ENCODE measurements around the gene TICAM2. TPM values are rescaled to one million over a fixed set of nuclear protein-coding genes. Genes with fewer than 3 reads are reported as not detected.

Gene TICAM2
- total and polyA plus RNA-seq, 8 donors, result 1.4 to 9.9 (median 2.4) TPM; not detected in 3

DNA sequence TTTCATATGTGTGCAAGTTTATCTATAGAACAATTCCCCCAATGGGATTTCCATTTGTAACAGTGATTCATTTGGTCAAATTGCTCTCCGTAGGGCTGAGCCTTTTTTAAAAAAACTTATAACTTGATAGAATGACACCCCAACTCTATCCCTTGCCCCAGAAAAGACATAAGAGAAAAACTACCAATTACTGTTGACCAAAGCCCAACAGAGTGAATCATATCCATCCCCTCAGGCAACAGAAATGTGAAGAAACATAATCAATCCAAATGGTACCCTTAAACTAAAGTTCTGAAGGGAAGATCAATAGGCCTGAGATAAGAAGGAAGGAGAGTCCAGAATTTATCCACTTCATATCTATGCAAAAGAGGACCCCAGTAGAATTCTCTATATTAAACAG lies 17.8 kb downstream of the TICAM2 start:
- Histone ChIP-seq H3K4me3 (no peak overlapping the region), H3K9me3 (no peaks in the 10 kb centered on the region), H3K27me3 (no peaks in the 10 kb centered on the region), H3K4me1 (peaks cover 0 to 20% (median 7%) of the 10 kb centered on the region in 4 donors), H3K36me3 (peaks cover 0 to 7% (median 6%) of the 10 kb centered on the region in 4 donors), H3K27ac (no peak overlapping the region)
- intact Hi-C loops (cut with DNase I; ENCODE audit: low total_unique reads), result no loop called here
- no peak for TF ChIP-seq EP300 (IDR thresholded peaks at IDR 0.05)
- TF ChIP-seq, protein P1, sequence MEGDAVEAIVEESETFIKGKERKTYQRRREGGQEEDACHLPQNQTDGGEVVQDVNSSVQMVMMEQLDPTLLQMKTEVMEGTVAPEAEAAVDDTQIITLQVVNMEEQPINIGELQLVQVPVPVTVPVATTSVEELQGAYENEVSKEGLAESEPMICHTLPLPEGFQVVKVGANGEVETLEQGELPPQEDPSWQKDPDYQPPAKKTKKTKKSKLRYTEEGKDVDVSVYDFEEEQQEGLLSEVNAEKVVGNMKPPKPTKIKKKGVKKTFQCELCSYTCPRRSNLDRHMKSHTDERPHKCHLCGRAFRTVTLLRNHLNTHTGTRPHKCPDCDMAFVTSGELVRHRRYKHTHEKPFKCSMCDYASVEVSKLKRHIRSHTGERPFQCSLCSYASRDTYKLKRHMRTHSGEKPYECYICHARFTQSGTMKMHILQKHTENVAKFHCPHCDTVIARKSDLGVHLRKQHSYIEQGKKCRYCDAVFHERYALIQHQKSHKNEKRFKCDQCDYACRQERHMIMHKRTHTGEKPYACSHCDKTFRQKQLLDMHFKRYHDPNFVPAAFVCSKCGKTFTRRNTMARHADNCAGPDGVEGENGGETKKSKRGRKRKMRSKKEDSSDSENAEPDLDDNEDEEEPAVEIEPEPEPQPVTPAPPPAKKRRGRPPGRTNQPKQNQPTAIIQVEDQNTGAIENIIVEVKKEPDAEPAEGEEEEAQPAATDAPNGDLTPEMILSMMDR (IDR thresholded peaks at IDR 0.05), result no peak
- no peak for TF ChIP-seq POLR2A (IDR thresholded peaks at IDR 0.05)
- TF ChIP-seq POLR2AphosphoS5 (IDR thresholded peaks at IDR 0.05), result no peak
- DNase-seq, result no peak
- WGBS, 5 donors, result 87 to 93% (median 89%) methylated on average over 1 of the region's 1 CpG

DNA sequence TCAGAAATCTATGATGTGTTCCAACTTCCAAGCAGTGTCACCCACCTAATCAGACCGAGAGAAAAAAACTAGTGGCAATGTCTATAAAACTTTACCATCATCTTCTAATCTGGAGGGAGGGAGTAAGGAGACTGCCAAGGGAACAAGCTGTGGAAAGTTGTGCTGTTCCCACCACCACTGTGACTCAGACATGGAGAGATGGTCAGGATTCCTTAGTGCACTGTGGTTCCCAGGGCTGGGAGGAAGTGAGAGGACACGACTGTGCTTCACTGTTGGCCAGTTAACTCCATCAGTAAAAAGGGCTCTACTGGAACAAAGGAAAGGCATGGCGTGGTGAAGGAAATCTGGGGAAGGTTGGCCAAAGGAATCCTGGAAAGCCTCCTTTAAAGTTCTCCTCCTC lies 18.8 kb downstream of the TICAM2 start:
- H3K9me3 ChIP-seq, result no peaks in the 10 kb centered on the region
- TF ChIP-seq EP300 (IDR thresholded peaks at IDR 0.05) (no peak), POLR2AphosphoS5 (IDR thresholded peaks at IDR 0.05) (no peak), POLR2A (IDR thresholded peaks at IDR 0.05) (no peak)
- TF ChIP-seq, protein P1 (IDR thresholded peaks at IDR 0.05), result no peak
- WGBS, 5 donors, result 71 to 86% (median 77%) methylated on average over 3 of the region's 3 CpGs
- no peaks in the 10 kb centered on the region for H3K27me3 ChIP-seq
- intact Hi-C loops (cut with DNase I; ENCODE audit: low total_unique reads), result no loop called here
- peaks cover 0 to 10% (median 4%) of the 10 kb centered on the region in 4 donors for H3K4me1 ChIP-seq
- no peak for DNase-seq
- no peak overlapping the region for H3K27ac ChIP-seq
- peaks cover 0 to 7% (median 6%) of the 10 kb centered on the region in 4 donors for H3K36me3 ChIP-seq
- H3K4me3 ChIP-seq, result no peak overlapping the region

DNA sequence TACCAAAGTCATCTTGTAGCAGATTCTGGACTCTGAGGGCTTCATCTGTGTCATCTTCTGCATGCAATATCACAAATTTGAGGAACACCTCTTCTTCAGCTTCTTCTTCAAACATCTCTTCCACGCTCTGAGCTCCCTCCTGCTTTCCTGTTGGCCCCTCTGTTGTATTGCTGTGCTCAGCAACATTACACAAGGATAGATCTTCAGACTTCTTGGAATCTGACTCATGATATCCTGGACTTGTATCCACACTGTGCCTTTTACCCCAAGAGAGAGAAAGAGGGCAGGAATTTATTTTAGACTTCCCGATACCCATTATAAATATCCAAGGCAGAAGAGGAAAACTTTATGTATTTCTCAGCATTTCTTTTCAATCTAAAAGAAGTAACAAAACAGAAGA lies 21.3 kb downstream of the TICAM2 start:
- H3K9me3 ChIP-seq, result no peaks in the 10 kb centered on the region
- no peak overlapping the region for H3K27ac ChIP-seq
- no peak for DNase-seq
- intact Hi-C loops (cut with DNase I; ENCODE audit: low total_unique reads), result no loop called here
- H3K36me3 ChIP-seq, result peaks cover 0 to 7% (median 6%) of the 10 kb centered on the region in 4 donors
- no peaks in the 10 kb centered on the region for H3K27me3 ChIP-seq
- no peaks in the 10 kb centered on the region for H3K4me1 ChIP-seq
- H3K4me3 ChIP-seq, result no peak overlapping the region
- TF ChIP-seq EP300 (IDR thresholded peaks at IDR 0.05) (no peak), POLR2AphosphoS5 (IDR thresholded peaks at IDR 0.05) (no peak), POLR2A (IDR thresholded peaks at IDR 0.05) (no peak)
- TF ChIP-seq, protein P1 (IDR thresholded peaks at IDR 0.05), result no peak
- WGBS, 5 donors, result 93 to 97% (median 95%) methylated on average over 2 of the region's 2 CpGs

DNA sequence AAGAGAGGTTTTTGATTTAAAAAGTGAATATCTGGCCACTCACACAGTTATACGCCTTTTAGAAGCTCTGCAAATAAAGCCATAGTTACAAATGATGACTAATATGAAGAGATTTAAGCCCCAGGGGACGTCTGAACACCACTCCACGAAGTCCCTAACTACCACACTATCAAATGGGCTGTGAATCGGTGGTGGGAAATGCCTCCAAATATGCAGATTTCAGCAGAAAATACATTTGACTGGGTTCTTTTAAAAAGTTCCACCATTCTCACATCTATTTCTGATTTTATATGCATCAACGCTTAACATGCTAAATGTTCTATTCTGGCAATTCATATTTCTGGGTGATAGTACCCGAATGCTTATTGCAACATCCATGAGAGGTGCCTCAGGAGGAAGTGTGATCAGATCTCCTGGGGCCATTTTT lies 22.5 kb downstream of the TICAM2 start:
- no peak for DNase-seq
- Histone ChIP-seq H3K27me3 (no peaks in the 10 kb centered on the region), H3K4me3 (no peak overlapping the region), H3K27ac (no peak overlapping the region), H3K36me3 (peaks cover 0 to 7% (median 6%) of the 10 kb centered on the region in 4 donors), H3K9me3 (no peaks in the 10 kb centered on the region), H3K4me1 (no peaks in the 10 kb centered on the region)
- intact Hi-C loops (cut with DNase I; ENCODE audit: low total_unique reads), result no loop called here
- 77 to 83% (median 79%) methylated on average over 6 of the region's 6 CpGs for WGBS, 5 donors
- TF ChIP-seq, protein P1 (IDR thresholded peaks at IDR 0.05), result no peak
- TF ChIP-seq EP300 (IDR thresholded peaks at IDR 0.05) (no peak), POLR2A (IDR thresholded peaks at IDR 0.05) (no peak), POLR2AphosphoS5 (IDR thresholded peaks at IDR 0.05) (no peak)

All from stomach (tissue), 9 donors.